Motor neuron (in vitro differentiated cells): ENCODE results near the gene IP6K2. TPM values are rescaled to one million over a fixed set of nuclear protein-coding genes. Genes with fewer than 3 reads are reported as not detected.

ENCODE experiments used
- ATAC-seq, 8 experiments: fragments of 200-7000 bp; cut with Tn5 transposase; replicated peaks in 6 of 8; 2 replicates each; pipeline ENCODE4 v1.8.0; 2021; ENCODE audit warnings: mild to moderate bottlenecking in 8 of 8, moderate library complexity in 8 of 8
- H3K27ac ChIP-seq, 2 donors: fragments of 250-450 bp; sonication (Bioruptor Pico); 2 replicates each; pipeline ENCODE4 v1.9.0; 2021; ENCODE audit warnings: antibody characterized with exemption in 2 of 2, mild to moderate bottlenecking in 2 of 2, moderate library complexity in 1 of 2
- H3K4me1 ChIP-seq, 2 donors: fragments of 250-450 bp; sonication (Bioruptor Pico); replicated peaks in 1 of 2; 2 replicates each; pipeline ENCODE4 v1.6.1; 2021; ENCODE audit warnings: antibody characterized with exemption in 2 of 2, mild to moderate bottlenecking in 2 of 2, moderate library complexity in 1 of 2
- H3K4me3 ChIP-seq, 5 donors: fragments of 250-450 bp; sonication (Bioruptor Pico); 2 replicates each; pipeline ENCODE4 v1.9.0; 2021; ENCODE audit warnings: antibody characterized with exemption in 5 of 5, mild to moderate bottlenecking in 5 of 5, moderate library complexity in 4 of 5
- WGBS, 10 experiments: fragments of 450-650 bp; shearing (Covaris generic); methylation state at CpG; one replicate each; pipeline ENCODE4 v1.0.0; 2022; 5-methylcytosine and 5-hydroxymethylcytosine counted together
- in situ Hi-C, 9 experiments: fragments of 400-800 bp; cut with MboI; loops; one replicate each; pipeline ENCODE4 v1.15.0; 2021; ENCODE audit warnings: low sequenced_read_pairs in 9 of 9, low pct_unique_long_range_greater_than_20kb in 2 of 9; ENCODE audit not compliant: unreplicated experiment in 9 of 9
- total RNA-seq, 8 experiments: library from RNA; unstranded; fragments of 300-600 nt; gene quantifications; 2 replicates each; pipeline versions ENCODE4 v1.2.3 to v1.2.4, GENCODE V29; 2022

Gene IP6K2
- total RNA-seq, 8 experiments from 2014 or later, result 81.9 to 215 (median 154) TPM

- no peak for ATAC-seq
- Histone ChIP-seq H3K4me1 (peaks cover 7 to 10% of the 10 kb centered on the region in 2 donors), H3K4me3 (peak overlapping the region; percentile 51 to 83 (median 59)), H3K27ac (peak overlapping the region in 1 of 2 donors; percentile 98)
- WGBS, 10 experiments, result 0 to 100% (median 65%) methylated on average over 2 to 10 of the region's 11 CpGs; no CpG with 5 or more reads in 5 of the 10 experiments
- in situ Hi-C loops, result no loop called here
Measured at GRCh38 chr3:48664313-48664644, 52.7 kb downstream of the IP6K2 start.

- peak overlapping the region; percentile 98 for H3K27ac ChIP-seq
- in situ Hi-C loops, result no loop called here
- H3K4me1 ChIP-seq, result peaks cover 7 to 10% of the 10 kb centered on the region in 2 donors
- peak; percentile 81 to 88 (median 84) for ATAC-seq
- 0 to 4% methylated on average over 1 to 5 of the region's 66 CpGs; no CpG with 5 or more reads in 8 of the 10 experiments for WGBS, 10 experiments
- H3K4me3 ChIP-seq, result peak overlapping the region; percentile 51 to 83 (median 59)
Measured at GRCh38 chr3:48663489-48664312, 53.3 kb downstream of the IP6K2 start.

- H3K27ac ChIP-seq, result peak within 1 kb of the TSS; percentile 98
- peak within 1 kb of the TSS; percentile 51 to 83 (median 59) for H3K4me3 ChIP-seq
- 0 to 7% (median 1%) methylated on average over 1 to 14 of the region's 52 CpGs; no CpG with 5 or more reads in 6 of the 10 experiments for WGBS, 10 experiments
- in situ Hi-C loops, result no loop called here
- peaks cover 11 to 15% of the 10 kb centered on the region in 2 donors for H3K4me1 ChIP-seq
- ATAC-seq, result peak; percentile 18 to 38 (median 28)
Measured at GRCh38 chr3:48662753-48663488, 54.1 kb downstream of the IP6K2 start, which contains the start of gene CELSR3. Gene CELSR3 (minus strand): TSS chr3:48662886. CDS start chr3:48662634, 252 bp downstream.

- ATAC-seq, result peak in 5 of 8 experiments; percentile 2 to 9 (median 4)
- 0% methylated on average over 1 to 2 of the region's 46 CpGs; no CpG with 5 or more reads in 8 of the 10 experiments for WGBS, 10 experiments
Measured at GRCh38 chr3:48662145-48662752, 54.8 kb downstream of the IP6K2 start.

GRCh38 chr3:48661501-48662144 is 55.4 kb downstream of the IP6K2 start:
- in situ Hi-C loops, result no loop called here
- H3K4me3 ChIP-seq, result peak overlapping the region; percentile 51 to 83 (median 59)
- H3K27ac ChIP-seq, result peak overlapping the region; percentile 98
- WGBS, 10 experiments, result 0 to 12% (median 4%) methylated on average over 1 to 19 of the region's 67 CpGs; no CpG with 5 or more reads in 4 of the 10 experiments
- peak in 5 of 8 experiments; percentile 0 to 7 (median 2) for ATAC-seq
- H3K4me1 ChIP-seq, result peaks cover 19 to 23% of the 10 kb centered on the region in 2 donors

More at GRCh38 chr3:48662145-48662752, 54.8 kb downstream of the IP6K2 start:
- Histone ChIP-seq H3K27ac (peak overlapping the region; percentile 98), H3K4me1 (peaks cover 15 to 21% of the 10 kb centered on the region in 2 donors), H3K4me3 (peak overlapping the region; percentile 51 to 83 (median 59))
- in situ Hi-C loops, result no loop called here

GRCh38 chr3:48660800-48661400 is 56.1 kb downstream of the IP6K2 start:
- Histone ChIP-seq H3K4me3 (peak overlapping the region in 4 of 5 donors; percentile 51 to 83 (median 59)), H3K4me1 (peaks cover 22 to 27% of the 10 kb centered on the region in 2 donors), H3K27ac (peak overlapping the region in 1 of 2 donors; percentile 98)
- WGBS, 10 experiments, result 80 to 100% (median 87%) methylated on average over 5 to 23 of the region's 61 CpGs; no CpG with 5 or more reads in 5 of the 10 experiments
- ATAC-seq, result no peak
- in situ Hi-C loops, result no loop called here

GRCh38 chr3:48656841-48657281 is 60.2 kb downstream of the IP6K2 start:
- 90 to 94% (median 93%) methylated on average over 5 to 29 of the region's 45 CpGs; no CpG with 5 or more reads in 7 of the 10 experiments for WGBS, 10 experiments
- in situ Hi-C loops, result no loop called here
- Histone ChIP-seq H3K27ac (peak overlapping the region; percentile 49 to 83), H3K4me1 (peaks cover 20 to 25% of the 10 kb centered on the region in 2 donors), H3K4me3 (peak overlapping the region in 1 of 5 donors; percentile 43)
- ATAC-seq, result no peak

- WGBS, 10 experiments, result 7 to 88% (median 75%) methylated on average over 2 to 18 of the region's 94 CpGs; no CpG with 5 or more reads in 6 of the 10 experiments
- Histone ChIP-seq H3K27ac (peak overlapping the region; percentile 49 to 83), H3K4me3 (peak overlapping the region; percentile 24 to 43 (median 31)), H3K4me1 (peaks cover 20 to 25% of the 10 kb centered on the region in 2 donors)
- peak; percentile 45 to 91 (median 80) for ATAC-seq
- in situ Hi-C loops, result no loop called here
Measured at GRCh38 chr3:48656061-48656840, 60.8 kb downstream of the IP6K2 start.

GRCh38 chr3:48655606-48656005 is 61.4 kb downstream of the IP6K2 start:
- no CpG with 5 or more reads among the region's 30 CpGs for WGBS, 10 experiments
- ATAC-seq, result peak in 1 of 8 experiments; percentile 1
- in situ Hi-C loops, result no loop called here
- peaks cover 20 to 22% of the 10 kb centered on the region in 2 donors for H3K4me1 ChIP-seq
- peak overlapping the region in 1 of 2 donors; percentile 83 for H3K27ac ChIP-seq
- H3K4me3 ChIP-seq, result peak overlapping the region; percentile 24 to 43 (median 31)

- 80 to 100% (median 90%) methylated on average over 1 to 2 of the region's 12 CpGs; no CpG with 5 or more reads in 6 of the 10 experiments for WGBS, 10 experiments
- Histone ChIP-seq H3K4me1 (peaks cover 20 to 22% of the 10 kb centered on the region in 2 donors), H3K4me3 (no peak overlapping the region), H3K27ac (no peak overlapping the region)
- ATAC-seq, result no peak
- in situ Hi-C loops, result no loop called here
Measured at GRCh38 chr3:48655063-48655462, 62.0 kb downstream of the IP6K2 start.
